Neural progenitor cell (in vitro differentiated cells): Measurements from ENCODE around the gene RINL.

ENCODE experiments used
- EZH2 ChIP-seq: fragments of 200-600 bp; sonication (generic); IDR thresholded peaks from 2 replicates; pipeline ENCODE4 v1.6.1; 2017; ENCODE audit warnings: antibody characterized with exemption, mild to moderate bottlenecking, moderate library complexity
- TF ChIP-seq, protein P1 (sequence below): fragments of 200-600 bp; sonication (generic); IDR thresholded peaks from 2 replicates; pipeline ENCODE4 v1.5.1; 2017; ENCODE audit warnings: antibody characterized with exemption, mild to moderate bottlenecking

DNA sequence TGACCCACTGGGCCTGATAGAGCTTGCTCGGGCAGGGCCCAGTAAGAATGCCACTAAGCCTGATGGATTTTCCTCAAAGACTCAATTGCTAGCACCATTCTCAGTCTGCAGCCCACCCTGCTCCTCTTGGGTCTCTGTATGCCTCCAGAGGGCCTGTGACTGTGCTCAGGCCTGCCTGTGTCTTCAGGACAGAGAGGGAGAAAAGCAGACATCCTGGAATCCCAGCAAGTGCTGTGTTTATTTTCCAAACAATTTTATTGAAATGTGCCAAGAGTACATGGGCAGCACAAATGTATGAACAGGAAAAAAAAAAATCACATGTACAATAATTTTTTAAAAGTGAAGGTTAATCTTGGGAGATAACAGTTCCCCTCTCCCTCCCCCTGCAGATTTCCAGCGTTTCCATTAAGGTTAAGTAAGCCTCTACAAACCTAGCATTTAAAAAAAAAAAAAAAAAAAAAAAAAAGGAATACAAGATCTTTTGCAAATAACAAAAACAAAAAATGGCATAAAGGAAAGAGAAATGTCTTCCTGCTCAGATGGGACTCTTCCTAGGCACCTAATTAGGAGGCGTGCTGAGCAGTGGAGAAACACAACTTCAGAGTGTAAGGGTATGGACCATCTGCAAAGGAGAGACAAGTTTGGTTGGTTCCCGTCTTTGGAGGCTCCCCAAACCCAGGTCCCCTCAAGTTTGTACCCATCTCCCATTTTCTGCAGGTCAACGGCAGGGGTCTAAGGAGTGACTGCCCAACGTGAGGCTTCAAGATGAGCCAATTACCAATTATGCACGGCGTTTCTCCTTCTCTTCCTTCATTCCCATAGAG lies 41.7 kb downstream of the RINL start:
- TF ChIP-seq, protein P1, sequence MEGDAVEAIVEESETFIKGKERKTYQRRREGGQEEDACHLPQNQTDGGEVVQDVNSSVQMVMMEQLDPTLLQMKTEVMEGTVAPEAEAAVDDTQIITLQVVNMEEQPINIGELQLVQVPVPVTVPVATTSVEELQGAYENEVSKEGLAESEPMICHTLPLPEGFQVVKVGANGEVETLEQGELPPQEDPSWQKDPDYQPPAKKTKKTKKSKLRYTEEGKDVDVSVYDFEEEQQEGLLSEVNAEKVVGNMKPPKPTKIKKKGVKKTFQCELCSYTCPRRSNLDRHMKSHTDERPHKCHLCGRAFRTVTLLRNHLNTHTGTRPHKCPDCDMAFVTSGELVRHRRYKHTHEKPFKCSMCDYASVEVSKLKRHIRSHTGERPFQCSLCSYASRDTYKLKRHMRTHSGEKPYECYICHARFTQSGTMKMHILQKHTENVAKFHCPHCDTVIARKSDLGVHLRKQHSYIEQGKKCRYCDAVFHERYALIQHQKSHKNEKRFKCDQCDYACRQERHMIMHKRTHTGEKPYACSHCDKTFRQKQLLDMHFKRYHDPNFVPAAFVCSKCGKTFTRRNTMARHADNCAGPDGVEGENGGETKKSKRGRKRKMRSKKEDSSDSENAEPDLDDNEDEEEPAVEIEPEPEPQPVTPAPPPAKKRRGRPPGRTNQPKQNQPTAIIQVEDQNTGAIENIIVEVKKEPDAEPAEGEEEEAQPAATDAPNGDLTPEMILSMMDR = no peak
- no peak for TF ChIP-seq EZH2
